HEK293 (cell line): ENCODE results near the gene SDE2.
A peak's percentile ranks its signal among the peaks of the same experiment; 100 is the strongest.

Experiments used
- BCL11A ChIP-seq: fragments of 450-650 bp; formaldehyde crosslinking; IDR thresholded peaks from 2 replicates; pipeline ENCODE4 v1.5.1; 2016; ENCODE audit warnings: low read depth, missing biosample characterization, missing genetic modification characterization
- GLI2 ChIP-seq: fragments of 450-650 bp; formaldehyde crosslinking; IDR thresholded peaks from 2 replicates; pipeline ENCODE4; 2017; ENCODE audit warnings: missing biosample characterization, missing genetic modification characterization, low read depth, borderline replicate concordance
- OVOL3 ChIP-seq: fragments of 450-650 bp; formaldehyde crosslinking; IDR thresholded peaks from 2 replicates; pipeline ENCODE4 v1.5.1; 2016; ENCODE audit warnings: missing biosample characterization, missing genetic modification characterization
- PRDM10 ChIP-seq: fragments of 450-650 bp; formaldehyde crosslinking; IDR thresholded peaks from 2 replicates; pipeline ENCODE4 v1.5.1; 2016; ENCODE audit warnings: missing biosample characterization, missing genetic modification characterization
- PRDM4 ChIP-seq: fragments of 450-650 bp; formaldehyde crosslinking; IDR thresholded peaks from 2 replicates; pipeline ENCODE4 v1.5.1; 2017; ENCODE audit warnings: missing biosample characterization, missing genetic modification characterization
- REPIN1 ChIP-seq: fragments of 450-650 bp; formaldehyde crosslinking; IDR thresholded peaks from 2 replicates; pipeline ENCODE4 v1.5.1; 2017; ENCODE audit warnings: missing biosample characterization, missing genetic modification characterization, low read depth
- SP2 ChIP-seq: fragments of 450-650 bp; formaldehyde crosslinking; IDR thresholded peaks from 2 replicates; pipeline ENCODE4 v1.5.1; 2016; ENCODE audit warnings: missing biosample characterization, missing genetic modification characterization
- TSHZ1 ChIP-seq: fragments of 450-650 bp; formaldehyde crosslinking; IDR thresholded peaks from 2 replicates; pipeline ENCODE4 v1.5.1; 2016; ENCODE audit warnings: missing biosample characterization, missing genetic modification characterization, borderline replicate concordance
- ZBTB26 ChIP-seq: fragments of 450-650 bp; formaldehyde crosslinking; optimal IDR thresholded peaks from 2 replicates; pipeline ENCODE3; 2016; ENCODE audit warnings: missing biosample characterization, mild to moderate bottlenecking, missing genetic modification characterization
- ZNF132 ChIP-seq: fragments of 450-650 bp; formaldehyde crosslinking; IDR thresholded peaks from 2 replicates; pipeline ENCODE4 v1.5.1; 2017; ENCODE audit warnings: missing biosample characterization, missing genetic modification characterization, borderline replicate concordance
- ZNF133 ChIP-seq: fragments of 450-650 bp; formaldehyde crosslinking; IDR thresholded peaks from 2 replicates; pipeline ENCODE4 v1.5.1; 2016; ENCODE audit warnings: missing biosample characterization, missing genetic modification characterization
- ZNF140 ChIP-seq: fragments of 450-650 bp; formaldehyde crosslinking; IDR thresholded peaks from 2 replicates; pipeline ENCODE4 v1.5.1; 2016; ENCODE audit warnings: missing biosample characterization, missing genetic modification characterization
- ZNF19 ChIP-seq: fragments of 450-650 bp; formaldehyde crosslinking; IDR thresholded peaks from 2 replicates; pipeline ENCODE4; 2016; ENCODE audit warnings: missing biosample characterization, missing genetic modification characterization, low read depth
- ZNF202 ChIP-seq: fragments of 450-650 bp; formaldehyde crosslinking; IDR thresholded peaks from 2 replicates; pipeline ENCODE4 v1.5.1; 2016; ENCODE audit warnings: missing biosample characterization, missing genetic modification characterization, borderline replicate concordance
- ZNF366 ChIP-seq: fragments of 450-650 bp; formaldehyde crosslinking; conservative IDR thresholded peaks from 2 replicates; pipeline ENCODE4 v1.5.1; 2016; ENCODE audit warnings: missing biosample characterization, missing genetic modification characterization
- ZNF394 ChIP-seq: fragments of 450-650 bp; formaldehyde crosslinking; IDR thresholded peaks from 2 replicates; pipeline ENCODE4 v1.5.1; 2016; ENCODE audit warnings: missing biosample characterization, missing genetic modification characterization, mild to moderate bottlenecking, moderate library complexity, borderline replicate concordance
- ZNF501 ChIP-seq: fragments of 450-650 bp; formaldehyde crosslinking; IDR thresholded peaks from 2 replicates; pipeline ENCODE4 v1.5.1; 2016; ENCODE audit warnings: missing biosample characterization, missing genetic modification characterization
- ZNF518A ChIP-seq: fragments of 450-650 bp; formaldehyde crosslinking; conservative IDR thresholded peaks from 2 replicates; pipeline ENCODE4 v1.5.1; 2016; ENCODE audit warnings: low read depth, missing biosample characterization, missing genetic modification characterization
- ZNF530 ChIP-seq: fragments of 450-650 bp; formaldehyde crosslinking; IDR thresholded peaks from 2 replicates; pipeline ENCODE4 v1.5.1; 2016; ENCODE audit warnings: low read depth, missing biosample characterization, missing genetic modification characterization
- ZNF555 ChIP-seq: fragments of 450-650 bp; formaldehyde crosslinking; conservative IDR thresholded peaks from 2 replicates; pipeline ENCODE4 v1.5.1; 2017; ENCODE audit warnings: missing biosample characterization, mild to moderate bottlenecking, missing genetic modification characterization, inconsistent platforms
- ZNF596 ChIP-seq: fragments of 450-650 bp; IDR thresholded peaks from 2 replicates; pipeline ENCODE4 v1.5.0; 2018; ENCODE audit warnings: missing biosample characterization, mild to moderate bottlenecking, missing genetic modification characterization, moderate library complexity

The SDE2 gene

GRCh38 chr1:226002667-226003501, 3.7 kb upstream of the SDE2 start (continued):
- TF ChIP-seq ZNF140 (tag by site-specific recombination) (no peak), SP2 (tag by site-specific recombination) (peak; percentile 79), GLI2 (tag by site-specific recombination) (no peak), OVOL3 (tag by site-specific recombination) (no peak), PRDM4 (tag by site-specific recombination) (no peak), ZNF132 (tag by site-specific recombination) (no peak), REPIN1 (tag by site-specific recombination) (no peak), ZNF366 (tag by site-specific recombination) (peak; percentile 67), TSHZ1 (tag by site-specific recombination) (no peak), ZBTB26 (tag by site-specific recombination) (peak; percentile 0), ZNF133 (tag by site-specific recombination) (no peak), ZNF394 (no peak), PRDM10 (tag by site-specific recombination) (no peak), ZNF518A (0 out of 2 replicates have a peak, but pooled peaks have one; percentile 18), ZNF202 (no peak), ZNF501 (tag by site-specific recombination) (0 out of 2 replicates have a peak, but pooled peaks have one; percentile 26), ZNF555 (tag by site-specific recombination) (no peak), BCL11A (tag by site-specific recombination) (no peak), ZNF530 (tag by site-specific recombination) (no peak), ZNF19 (no peak), ZNF596 (tag by site-specific recombination) (no peak)
